ENCODE measurements around the gene ANKRD23. TPM values are rescaled to one million over a fixed set of nuclear protein-coding genes. Genes with fewer than 3 reads are reported as not detected.

Gene ANKRD23
- total and polyA plus RNA-seq, 2 of the 13 experiments (the other 11 are each of a cell fraction or from before 2014, with no cell fraction given) = 1.5 to 1.6 TPM

DNA sequence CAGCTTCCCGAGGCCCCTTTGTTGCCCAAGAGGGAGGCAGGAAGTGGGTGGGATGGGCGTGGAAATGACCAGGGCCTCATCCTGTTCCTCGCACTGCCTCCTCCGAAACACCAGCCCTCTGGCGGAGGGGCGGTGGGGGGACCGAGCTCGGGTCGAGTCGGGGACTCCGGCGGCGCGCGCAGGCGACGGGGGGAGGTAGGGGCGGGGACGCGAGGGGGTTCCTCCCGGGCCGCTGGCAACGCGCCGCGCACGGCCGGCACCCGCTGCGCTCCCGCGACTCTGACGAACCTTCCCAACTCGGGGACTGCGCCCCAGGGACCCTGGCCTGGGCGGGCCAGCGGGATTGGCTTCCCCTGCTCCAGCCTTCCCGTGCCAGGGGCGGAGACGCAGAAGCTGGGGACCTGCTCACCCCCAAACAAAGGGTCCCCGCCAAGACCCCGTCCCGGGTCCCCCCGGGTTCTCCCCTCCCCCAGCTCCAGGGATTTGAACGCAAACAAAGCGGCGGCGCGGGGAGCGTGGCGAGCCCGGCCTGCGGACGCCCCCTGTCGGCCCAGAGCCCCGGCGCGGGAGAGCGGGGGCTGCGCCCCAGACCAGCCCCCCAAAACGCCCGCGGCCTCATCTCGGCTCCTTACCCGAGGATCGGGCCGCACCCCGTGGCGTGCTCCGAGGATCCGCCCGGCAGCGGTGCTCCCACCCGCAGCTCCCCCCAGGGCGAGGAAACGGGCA, 24.9 kb upstream of the ANKRD23 start (continued):
- no peak for TF ChIP-seq ZUFSP (CRISPR knock-in tag; IDR thresholded peaks at IDR 0.05; ENCODE audit: borderline replicate concordance)
- TF ChIP-seq GPBP1L1 (CRISPR knock-in tag; IDR thresholded peaks at IDR 0.05) = no peak
- TF ChIP-seq POLR2A (IDR thresholded peaks at IDR 0.05; ENCODE audit: insufficient read depth in 1 of 2, low read depth in 2 of 2, low read length in 2 of 2) = peak in 1 of 2 experiments; percentile 83; a peak in 2 of 4 replicates
- no peak for TF ChIP-seq ZNF367 (CRISPR knock-in tag; IDR thresholded peaks at IDR 0.05; ENCODE audit: borderline replicate concordance)
- peak; percentile 61; the same call in 1 of the 2 replicates for TF ChIP-seq NCOA2 (CRISPR knock-in tag; IDR thresholded peaks at IDR 0.05)
- TF ChIP-seq HNRNPH1 (optimal IDR thresholded peaks at IDR 0.05; ENCODE audit: low read depth, low read length) = no peak
- TF ChIP-seq ZNF720 (CRISPR knock-in tag; IDR thresholded peaks at IDR 0.05) = 0 out of 2 replicates have a peak, but pooled peaks have one; percentile 13
- TF ChIP-seq ZNF101 (CRISPR knock-in tag; IDR thresholded peaks at IDR 0.05; ENCODE audit: borderline replicate concordance, low read depth) = peak; percentile 92; the same call in 1 of the 2 replicates
- no peak for TF ChIP-seq CHD2 (IDR thresholded peaks at IDR 0.05; ENCODE audit: low read depth, low read length)
- TF ChIP-seq YEATS4 (CRISPR knock-in tag; IDR thresholded peaks at IDR 0.05; ENCODE audit: borderline replicate concordance) = peak; percentile 86
- TF ChIP-seq HOXA7 (CRISPR knock-in tag; IDR thresholded peaks at IDR 0.05) = no peak
- peak; percentile 68 for TF ChIP-seq BCL6 (CRISPR knock-in tag; IDR thresholded peaks at IDR 0.05)
- TF ChIP-seq ZNF264 (CRISPR knock-in tag; IDR thresholded peaks at IDR 0.05) = no peak
- TF ChIP-seq LCORL (IDR thresholded peaks at IDR 0.05) = no peak
- peak; percentile 74 for TF ChIP-seq LCORL (CRISPR knock-in tag; IDR thresholded peaks at IDR 0.05)
- peak; percentile 71 for TF ChIP-seq PHF8 (CRISPR knock-in tag; IDR thresholded peaks at IDR 0.05)
- TF ChIP-seq ZNF660 (CRISPR knock-in tag; IDR thresholded peaks at IDR 0.05; ENCODE audit: borderline replicate concordance, low read depth) = 0 out of 2 replicates have a peak, but pooled peaks have one; percentile 7
- peak; percentile 83 for TF ChIP-seq HDAC1 (CRISPR knock-in tag; IDR thresholded peaks at IDR 0.05)
- TF ChIP-seq NFKBIZ (CRISPR knock-in tag; IDR thresholded peaks at IDR 0.05) = no peak
- no peak for TF ChIP-seq ARNT (IDR thresholded peaks at IDR 0.05)
- TF ChIP-seq, protein P1, sequence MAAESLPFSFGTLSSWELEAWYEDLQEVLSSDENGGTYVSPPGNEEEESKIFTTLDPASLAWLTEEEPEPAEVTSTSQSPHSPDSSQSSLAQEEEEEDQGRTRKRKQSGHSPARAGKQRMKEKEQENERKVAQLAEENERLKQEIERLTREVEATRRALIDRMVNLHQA (CRISPR knock-in tag; IDR thresholded peaks at IDR 0.05) = no peak
- no peak for TF ChIP-seq EHMT2 (IDR thresholded peaks at IDR 0.05; ENCODE audit: borderline replicate concordance, low read depth, low read length)
- TF ChIP-seq, protein P2, sequence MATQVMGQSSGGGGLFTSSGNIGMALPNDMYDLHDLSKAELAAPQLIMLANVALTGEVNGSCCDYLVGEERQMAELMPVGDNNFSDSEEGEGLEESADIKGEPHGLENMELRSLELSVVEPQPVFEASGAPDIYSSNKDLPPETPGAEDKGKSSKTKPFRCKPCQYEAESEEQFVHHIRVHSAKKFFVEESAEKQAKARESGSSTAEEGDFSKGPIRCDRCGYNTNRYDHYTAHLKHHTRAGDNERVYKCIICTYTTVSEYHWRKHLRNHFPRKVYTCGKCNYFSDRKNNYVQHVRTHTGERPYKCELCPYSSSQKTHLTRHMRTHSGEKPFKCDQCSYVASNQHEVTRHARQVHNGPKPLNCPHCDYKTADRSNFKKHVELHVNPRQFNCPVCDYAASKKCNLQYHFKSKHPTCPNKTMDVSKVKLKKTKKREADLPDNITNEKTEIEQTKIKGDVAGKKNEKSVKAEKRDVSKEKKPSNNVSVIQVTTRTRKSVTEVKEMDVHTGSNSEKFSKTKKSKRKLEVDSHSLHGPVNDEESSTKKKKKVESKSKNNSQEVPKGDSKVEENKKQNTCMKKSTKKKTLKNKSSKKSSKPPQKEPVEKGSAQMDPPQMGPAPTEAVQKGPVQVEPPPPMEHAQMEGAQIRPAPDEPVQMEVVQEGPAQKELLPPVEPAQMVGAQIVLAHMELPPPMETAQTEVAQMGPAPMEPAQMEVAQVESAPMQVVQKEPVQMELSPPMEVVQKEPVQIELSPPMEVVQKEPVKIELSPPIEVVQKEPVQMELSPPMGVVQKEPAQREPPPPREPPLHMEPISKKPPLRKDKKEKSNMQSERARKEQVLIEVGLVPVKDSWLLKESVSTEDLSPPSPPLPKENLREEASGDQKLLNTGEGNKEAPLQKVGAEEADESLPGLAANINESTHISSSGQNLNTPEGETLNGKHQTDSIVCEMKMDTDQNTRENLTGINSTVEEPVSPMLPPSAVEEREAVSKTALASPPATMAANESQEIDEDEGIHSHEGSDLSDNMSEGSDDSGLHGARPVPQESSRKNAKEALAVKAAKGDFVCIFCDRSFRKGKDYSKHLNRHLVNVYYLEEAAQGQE (IDR thresholded peaks at IDR 0.05; ENCODE audit: borderline replicate concordance in 1 of 2, low read depth in 1 of 2, low read length in 2 of 2) = no peak
- TF ChIP-seq NCOR1 (IDR thresholded peaks at IDR 0.05; ENCODE audit: borderline replicate concordance, low read length) = peak; percentile 17; the same call in 1 of the 2 replicates
- no peak for TF ChIP-seq RBAK (CRISPR knock-in tag; IDR thresholded peaks at IDR 0.05)

All from HepG2 (cell line).